ENCODE results near the gene WASF2.

DNA sequence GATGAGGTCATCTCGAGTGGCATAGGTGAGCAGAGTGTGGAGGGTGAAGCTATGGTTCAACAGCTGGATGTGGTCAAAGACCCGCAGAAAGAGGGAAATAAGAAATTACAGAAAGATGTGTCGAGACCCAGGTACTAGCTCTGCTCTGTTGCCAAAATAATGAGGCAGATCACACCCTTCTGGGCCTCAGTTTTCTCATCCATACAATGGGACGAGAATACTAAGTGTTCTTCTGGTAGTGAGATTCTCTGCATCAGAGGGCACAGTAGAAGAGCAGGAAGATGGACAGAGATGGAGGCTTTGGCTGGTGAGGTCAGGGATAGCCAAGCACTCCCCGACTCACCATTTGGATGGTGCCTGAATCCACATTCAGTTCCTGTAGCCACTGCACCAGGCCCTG lies 134.3 kb downstream of the WASF2 start:
- TF ChIP-seq KDM5B (CRISPR knock-in tag; IDR thresholded peaks at IDR 0.05; ENCODE audit: borderline replicate concordance): no peak
- TF ChIP-seq, protein P1, sequence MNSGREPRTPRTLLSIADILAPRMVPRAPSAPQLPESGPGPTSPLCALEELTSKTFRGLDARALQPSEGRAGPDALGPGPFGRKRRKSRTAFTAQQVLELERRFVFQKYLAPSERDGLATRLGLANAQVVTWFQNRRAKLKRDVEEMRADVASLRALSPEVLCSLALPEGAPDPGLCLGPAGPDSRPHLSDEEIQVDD (CRISPR knock-in tag; IDR thresholded peaks at IDR 0.05; ENCODE audit: borderline replicate concordance): no peak
- TF ChIP-seq SALL2 (CRISPR knock-in tag; IDR thresholded peaks at IDR 0.05): no peak
- TF ChIP-seq ZBTB10 (CRISPR knock-in tag; IDR thresholded peaks at IDR 0.05; ENCODE audit: borderline replicate concordance): no peak
- no peak for TF ChIP-seq PAX8 (CRISPR knock-in tag; IDR thresholded peaks at IDR 0.05; ENCODE audit: borderline replicate concordance)
- TF ChIP-seq BRCA1 (CRISPR knock-in tag; IDR thresholded peaks at IDR 0.05): no peak
- TF ChIP-seq, protein P2, sequence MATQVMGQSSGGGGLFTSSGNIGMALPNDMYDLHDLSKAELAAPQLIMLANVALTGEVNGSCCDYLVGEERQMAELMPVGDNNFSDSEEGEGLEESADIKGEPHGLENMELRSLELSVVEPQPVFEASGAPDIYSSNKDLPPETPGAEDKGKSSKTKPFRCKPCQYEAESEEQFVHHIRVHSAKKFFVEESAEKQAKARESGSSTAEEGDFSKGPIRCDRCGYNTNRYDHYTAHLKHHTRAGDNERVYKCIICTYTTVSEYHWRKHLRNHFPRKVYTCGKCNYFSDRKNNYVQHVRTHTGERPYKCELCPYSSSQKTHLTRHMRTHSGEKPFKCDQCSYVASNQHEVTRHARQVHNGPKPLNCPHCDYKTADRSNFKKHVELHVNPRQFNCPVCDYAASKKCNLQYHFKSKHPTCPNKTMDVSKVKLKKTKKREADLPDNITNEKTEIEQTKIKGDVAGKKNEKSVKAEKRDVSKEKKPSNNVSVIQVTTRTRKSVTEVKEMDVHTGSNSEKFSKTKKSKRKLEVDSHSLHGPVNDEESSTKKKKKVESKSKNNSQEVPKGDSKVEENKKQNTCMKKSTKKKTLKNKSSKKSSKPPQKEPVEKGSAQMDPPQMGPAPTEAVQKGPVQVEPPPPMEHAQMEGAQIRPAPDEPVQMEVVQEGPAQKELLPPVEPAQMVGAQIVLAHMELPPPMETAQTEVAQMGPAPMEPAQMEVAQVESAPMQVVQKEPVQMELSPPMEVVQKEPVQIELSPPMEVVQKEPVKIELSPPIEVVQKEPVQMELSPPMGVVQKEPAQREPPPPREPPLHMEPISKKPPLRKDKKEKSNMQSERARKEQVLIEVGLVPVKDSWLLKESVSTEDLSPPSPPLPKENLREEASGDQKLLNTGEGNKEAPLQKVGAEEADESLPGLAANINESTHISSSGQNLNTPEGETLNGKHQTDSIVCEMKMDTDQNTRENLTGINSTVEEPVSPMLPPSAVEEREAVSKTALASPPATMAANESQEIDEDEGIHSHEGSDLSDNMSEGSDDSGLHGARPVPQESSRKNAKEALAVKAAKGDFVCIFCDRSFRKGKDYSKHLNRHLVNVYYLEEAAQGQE (IDR thresholded peaks at IDR 0.05; ENCODE audit: borderline replicate concordance in 1 of 2, low read depth in 1 of 2, low read length in 2 of 2): no peak
- TF ChIP-seq CTCF (CRISPR knock-in tag; IDR thresholded peaks at IDR 0.05): no peak
- no peak for TF ChIP-seq TBP (CRISPR knock-in tag; IDR thresholded peaks at IDR 0.05)
- TF ChIP-seq, protein P3, sequence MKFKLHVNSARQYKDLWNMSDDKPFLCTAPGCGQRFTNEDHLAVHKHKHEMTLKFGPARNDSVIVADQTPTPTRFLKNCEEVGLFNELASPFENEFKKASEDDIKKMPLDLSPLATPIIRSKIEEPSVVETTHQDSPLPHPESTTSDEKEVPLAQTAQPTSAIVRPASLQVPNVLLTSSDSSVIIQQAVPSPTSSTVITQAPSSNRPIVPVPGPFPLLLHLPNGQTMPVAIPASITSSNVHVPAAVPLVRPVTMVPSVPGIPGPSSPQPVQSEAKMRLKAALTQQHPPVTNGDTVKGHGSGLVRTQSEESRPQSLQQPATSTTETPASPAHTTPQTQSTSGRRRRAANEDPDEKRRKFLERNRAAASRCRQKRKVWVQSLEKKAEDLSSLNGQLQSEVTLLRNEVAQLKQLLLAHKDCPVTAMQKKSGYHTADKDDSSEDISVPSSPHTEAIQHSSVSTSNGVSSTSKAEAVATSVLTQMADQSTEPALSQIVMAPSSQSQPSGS (CRISPR knock-in tag; IDR thresholded peaks at IDR 0.05): no peak
- TF ChIP-seq RNF2 (conservative IDR thresholded peaks at IDR 0.05; ENCODE audit: low read depth): no peak
- no peak for TF ChIP-seq CBFB (CRISPR knock-in tag; IDR thresholded peaks at IDR 0.05)
- no peak for TF ChIP-seq HIVEP1 (CRISPR knock-in tag; IDR thresholded peaks at IDR 0.05)
